Measurements from ENCODE around the gene KRT3. TPM values are rescaled to one million over a fixed set of nuclear protein-coding genes. Genes with fewer than 3 reads are reported as not detected.

KRT3 gene
- polyA plus RNA-seq, 3 donors = not detected

DNA sequence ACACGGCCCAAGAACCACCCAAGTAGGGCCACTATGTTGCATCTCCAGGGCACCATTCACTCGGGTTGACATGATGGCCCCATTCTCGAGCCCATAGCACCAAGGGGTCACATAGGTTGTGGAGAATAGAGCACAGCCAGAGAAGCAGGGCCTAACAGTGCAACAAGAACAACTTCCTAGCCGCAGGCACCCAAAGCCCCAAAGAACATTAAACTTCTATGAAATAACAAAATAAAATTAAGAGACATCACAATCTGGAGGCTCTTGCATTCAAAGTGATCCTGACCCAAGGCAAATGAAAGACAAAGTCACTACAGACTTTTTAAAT is 16.1 kb upstream of the KRT3 start:
- 100% methylated on average over 1 of the region's 4 CpGs for WGBS (ENCODE audit: insufficient coverage)

DNA sequence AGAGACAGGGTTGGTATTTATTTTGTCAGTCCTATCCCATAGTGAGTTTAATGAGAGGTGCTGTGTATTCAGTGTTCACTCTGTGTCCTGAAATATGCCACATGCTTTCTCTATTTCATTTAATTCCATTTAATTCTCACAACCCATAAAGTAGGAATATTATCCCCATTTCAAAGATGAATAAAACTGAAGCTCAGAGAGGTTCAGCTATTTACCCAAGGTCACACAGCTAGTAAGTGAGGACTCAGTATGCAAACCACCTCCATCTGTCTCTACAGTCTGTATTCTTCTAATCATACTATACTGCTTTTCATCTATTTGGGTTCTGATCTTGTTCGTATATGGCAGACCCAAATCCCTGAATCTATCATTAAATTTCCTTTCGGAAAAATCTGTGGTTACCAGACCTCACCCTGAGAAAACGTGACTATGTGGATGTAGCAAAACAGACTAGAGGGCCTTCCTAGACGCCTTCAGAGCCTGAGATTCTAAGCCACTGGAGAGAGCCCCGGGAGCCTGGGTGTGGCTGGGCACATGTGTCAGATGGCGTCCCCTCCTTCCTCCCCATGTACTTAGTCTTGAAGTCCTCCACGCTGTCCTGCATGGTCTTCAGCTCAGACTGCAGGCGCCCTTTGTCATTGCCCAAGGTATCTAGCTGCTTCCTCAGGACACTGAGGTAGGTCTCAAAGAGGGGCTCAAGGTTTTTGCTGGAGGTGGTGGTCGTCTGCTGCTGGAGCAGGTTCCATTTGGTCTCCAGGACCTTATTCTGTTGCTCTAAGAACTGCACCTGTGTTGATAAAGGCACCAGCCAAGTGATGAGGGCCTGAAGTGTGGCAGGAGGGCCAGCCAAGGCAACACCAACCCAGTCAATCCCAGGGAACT is 15.5 kb upstream of the KRT3 start:
- Mint-ChIP-seq H3K27me3 (ENCODE audit: low read depth in 3 of 3) (peaks cover 2 to 7% (median 3%) of the 10 kb centered on the region in 3 donors), H3K36me3 (no peaks in the 10 kb centered on the region), H3K4me3 (no peak overlapping the region)

More for the DNA sequence above, 16.1 kb upstream of the KRT3 start:
- Histone ChIP-seq H2AFZ (ENCODE audit: insufficient read depth, low read depth, low read length, poor library complexity, severe bottlenecking) (no peak overlapping the region), H3K36me3 (replicated peaks in 1 of 2; ENCODE audit: control insufficient read depth in 1 of 2, insufficient read depth in 2 of 2, low read length in 2 of 2) (no peaks in the 10 kb centered on the region), H3K4me2 (replicated peaks; ENCODE audit: extremely low read depth, low read length, poor library complexity, severe bottlenecking) (no peak overlapping the region), H4K20me1 (ENCODE audit: insufficient read depth, low read length) (no peaks in the 10 kb centered on the region), H3K79me2 (ENCODE audit: insufficient read depth, low read length) (no peaks in the 10 kb centered on the region), H3K27ac (ENCODE audit: low read depth in 1 of 2, low read length in 2 of 2) (no peak overlapping the region), H3K27me3 (ENCODE audit: control insufficient read depth in 2 of 2, insufficient read depth in 2 of 2, low read length in 2 of 2) (no peaks in the 10 kb centered on the region), H3K9ac (ENCODE audit: insufficient read depth, low read length, poor library complexity, severe bottlenecking) (no peak overlapping the region), H3K4me1 (ENCODE audit: control insufficient read depth in 1 of 2, insufficient read depth in 2 of 2, low read length in 2 of 2) (no peaks in the 10 kb centered on the region), H3K9me3 (replicated peaks in 1 of 2; ENCODE audit: control insufficient read depth in 1 of 2, insufficient read depth in 1 of 2, low read length in 2 of 2) (no peaks in the 10 kb centered on the region), H3K4me3 (replicated peaks in 1 of 3; ENCODE audit: low read depth in 2 of 3, low read length in 3 of 3) (no peak overlapping the region)
- Mint-ChIP-seq H3K4me1 (no peaks in the 10 kb centered on the region), H3K9me3 (peaks cover 0 to 2% (median 0%) of the 10 kb centered on the region in 7 donors), H3K27me3 (ENCODE audit: low read depth in 3 of 3) (peaks cover 2 to 7% (median 4%) of the 10 kb centered on the region in 3 donors), H3K4me3 (no peak overlapping the region), H3K36me3 (no peaks in the 10 kb centered on the region), H3K27ac (no peak overlapping the region)
- TF ChIP-seq, protein P1, sequence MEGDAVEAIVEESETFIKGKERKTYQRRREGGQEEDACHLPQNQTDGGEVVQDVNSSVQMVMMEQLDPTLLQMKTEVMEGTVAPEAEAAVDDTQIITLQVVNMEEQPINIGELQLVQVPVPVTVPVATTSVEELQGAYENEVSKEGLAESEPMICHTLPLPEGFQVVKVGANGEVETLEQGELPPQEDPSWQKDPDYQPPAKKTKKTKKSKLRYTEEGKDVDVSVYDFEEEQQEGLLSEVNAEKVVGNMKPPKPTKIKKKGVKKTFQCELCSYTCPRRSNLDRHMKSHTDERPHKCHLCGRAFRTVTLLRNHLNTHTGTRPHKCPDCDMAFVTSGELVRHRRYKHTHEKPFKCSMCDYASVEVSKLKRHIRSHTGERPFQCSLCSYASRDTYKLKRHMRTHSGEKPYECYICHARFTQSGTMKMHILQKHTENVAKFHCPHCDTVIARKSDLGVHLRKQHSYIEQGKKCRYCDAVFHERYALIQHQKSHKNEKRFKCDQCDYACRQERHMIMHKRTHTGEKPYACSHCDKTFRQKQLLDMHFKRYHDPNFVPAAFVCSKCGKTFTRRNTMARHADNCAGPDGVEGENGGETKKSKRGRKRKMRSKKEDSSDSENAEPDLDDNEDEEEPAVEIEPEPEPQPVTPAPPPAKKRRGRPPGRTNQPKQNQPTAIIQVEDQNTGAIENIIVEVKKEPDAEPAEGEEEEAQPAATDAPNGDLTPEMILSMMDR (IDR thresholded peaks at IDR 0.05) = no peak
- DNase-seq = no peak
- intact Hi-C loops (cut with micrococcal nuclease) = no loop called here

More for the DNA sequence above, 15.5 kb upstream of the KRT3 start:
- intact Hi-C loops (cut with micrococcal nuclease) = no loop called here
- Mint-ChIP-seq H3K4me1 (no peaks in the 10 kb centered on the region), H3K27ac (no peak overlapping the region), H3K9me3 (peaks cover 0 to 2% (median 0%) of the 10 kb centered on the region in 7 donors)
- TF ChIP-seq, protein P1 (IDR thresholded peaks at IDR 0.05) = no peak
- Histone ChIP-seq H3K27me3 (ENCODE audit: control insufficient read depth in 2 of 2, insufficient read depth in 2 of 2, low read length in 2 of 2) (no peaks in the 10 kb centered on the region), H3K79me2 (ENCODE audit: insufficient read depth, low read length) (no peaks in the 10 kb centered on the region), H3K4me2 (replicated peaks; ENCODE audit: extremely low read depth, low read length, poor library complexity, severe bottlenecking) (no peak overlapping the region), H3K9ac (ENCODE audit: insufficient read depth, low read length, poor library complexity, severe bottlenecking) (no peak overlapping the region), H2AFZ (ENCODE audit: insufficient read depth, low read depth, low read length, poor library complexity, severe bottlenecking) (no peak overlapping the region), H3K9me3 (replicated peaks in 1 of 2; ENCODE audit: control insufficient read depth in 1 of 2, insufficient read depth in 1 of 2, low read length in 2 of 2) (no peaks in the 10 kb centered on the region), H3K4me1 (ENCODE audit: control insufficient read depth in 1 of 2, insufficient read depth in 2 of 2, low read length in 2 of 2) (no peaks in the 10 kb centered on the region), H4K20me1 (ENCODE audit: insufficient read depth, low read length) (no peaks in the 10 kb centered on the region), H3K4me3 (replicated peaks in 1 of 3; ENCODE audit: low read depth in 2 of 3, low read length in 3 of 3) (no peak overlapping the region), H3K36me3 (replicated peaks in 1 of 2; ENCODE audit: control insufficient read depth in 1 of 2, insufficient read depth in 2 of 2, low read length in 2 of 2) (no peaks in the 10 kb centered on the region), H3K27ac (ENCODE audit: low read depth in 1 of 2, low read length in 2 of 2) (no peak overlapping the region)
- WGBS (ENCODE audit: insufficient coverage) = 90% methylated on average over 5 of the region's 9 CpGs
- DNase-seq = no peak
